ENCODE results near the gene SEMA3C.

SEMA3C gene

DNA sequence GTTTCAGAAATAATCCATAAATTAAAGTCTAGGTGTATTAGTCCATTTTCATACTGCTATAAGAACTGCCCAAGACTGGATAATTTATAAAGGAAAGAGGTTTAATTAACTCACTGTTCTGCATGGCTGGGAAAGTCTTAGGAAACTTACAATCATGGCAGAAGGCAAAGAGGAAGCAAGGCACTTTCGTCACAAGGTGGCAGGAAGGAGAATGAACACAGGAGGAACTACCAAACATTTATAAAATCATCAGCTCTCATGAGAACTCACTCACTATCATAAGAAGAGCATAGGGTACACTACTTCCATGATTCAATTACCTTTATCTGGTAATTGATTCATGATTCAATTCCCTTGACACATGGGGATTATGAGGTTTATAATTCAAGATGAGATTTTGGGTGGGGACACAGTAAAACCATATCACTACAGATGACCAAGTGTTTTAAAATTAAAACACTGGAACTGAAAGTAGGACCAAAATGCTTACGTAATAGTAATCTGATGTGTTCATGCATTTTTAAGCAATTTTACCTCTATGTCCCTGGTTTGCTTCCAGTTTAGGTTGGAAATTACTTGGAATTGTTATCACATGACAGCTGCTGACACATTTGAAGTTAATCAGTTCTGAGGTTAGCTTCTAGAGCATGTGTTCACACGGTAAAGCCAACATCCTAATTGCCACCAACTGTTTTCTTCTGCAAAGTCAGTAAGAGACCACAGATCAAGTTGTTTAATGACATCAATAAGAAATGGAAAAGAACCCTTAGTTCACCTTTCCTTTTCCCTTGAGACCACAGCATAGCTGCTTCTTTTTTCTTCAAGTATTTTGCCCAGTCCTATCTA lies 48.4 kb upstream of the SEMA3C start:
- H3K27ac ChIP-seq (ENCODE audit: low read length), result no peak overlapping the region
- H3K9ac ChIP-seq (ENCODE audit: low read depth, low read length), result no peak overlapping the region
- H3K4me3 ChIP-seq (ENCODE audit: low read depth in 1 of 2, low read length in 2 of 2), result no peak overlapping the region
- no peaks in the 10 kb centered on the region for H3K9me3 ChIP-seq (ENCODE audit: insufficient read depth, low read length, severe bottlenecking)
- TF ChIP-seq, protein P1, sequence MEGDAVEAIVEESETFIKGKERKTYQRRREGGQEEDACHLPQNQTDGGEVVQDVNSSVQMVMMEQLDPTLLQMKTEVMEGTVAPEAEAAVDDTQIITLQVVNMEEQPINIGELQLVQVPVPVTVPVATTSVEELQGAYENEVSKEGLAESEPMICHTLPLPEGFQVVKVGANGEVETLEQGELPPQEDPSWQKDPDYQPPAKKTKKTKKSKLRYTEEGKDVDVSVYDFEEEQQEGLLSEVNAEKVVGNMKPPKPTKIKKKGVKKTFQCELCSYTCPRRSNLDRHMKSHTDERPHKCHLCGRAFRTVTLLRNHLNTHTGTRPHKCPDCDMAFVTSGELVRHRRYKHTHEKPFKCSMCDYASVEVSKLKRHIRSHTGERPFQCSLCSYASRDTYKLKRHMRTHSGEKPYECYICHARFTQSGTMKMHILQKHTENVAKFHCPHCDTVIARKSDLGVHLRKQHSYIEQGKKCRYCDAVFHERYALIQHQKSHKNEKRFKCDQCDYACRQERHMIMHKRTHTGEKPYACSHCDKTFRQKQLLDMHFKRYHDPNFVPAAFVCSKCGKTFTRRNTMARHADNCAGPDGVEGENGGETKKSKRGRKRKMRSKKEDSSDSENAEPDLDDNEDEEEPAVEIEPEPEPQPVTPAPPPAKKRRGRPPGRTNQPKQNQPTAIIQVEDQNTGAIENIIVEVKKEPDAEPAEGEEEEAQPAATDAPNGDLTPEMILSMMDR (IDR thresholded peaks at IDR 0.05; ENCODE audit: borderline replicate concordance, extremely low read depth, low read length, poor library complexity, severe bottlenecking), result no peak
- TF ChIP-seq EZH2 (IDR thresholded peaks at IDR 0.05; ENCODE audit: borderline replicate concordance, low read depth, low read length, severe bottlenecking), result no peak
- H3K4me1 ChIP-seq (ENCODE audit: insufficient read depth, low read length), result no peaks in the 10 kb centered on the region
- no peaks in the 10 kb centered on the region for H3K36me3 ChIP-seq (ENCODE audit: insufficient read depth, low read length)
- no peak overlapping the region for H2AFZ ChIP-seq (ENCODE audit: low read depth, low read length)
- H4K20me1 ChIP-seq (ENCODE audit: insufficient read depth, low read length), result no peaks in the 10 kb centered on the region
- no peak overlapping the region for H3K4me2 ChIP-seq (ENCODE audit: insufficient read depth, low read length)
- ATAC-seq (ENCODE audit: insufficient read depth, low read depth) (no peak), DNase-seq (no peak)
- no peaks in the 10 kb centered on the region for H3K27me3 ChIP-seq (ENCODE audit: insufficient read depth, low read length, poor library complexity)
- H3K79me2 ChIP-seq (ENCODE audit: insufficient read depth, low read length), result no peaks in the 10 kb centered on the region

- no peaks in the 10 kb centered on the region for H3K27me3 ChIP-seq (ENCODE audit: insufficient read depth, low read length, poor library complexity)
- H3K4me3 ChIP-seq (ENCODE audit: low read depth in 1 of 2, low read length in 2 of 2), result no peak overlapping the region
- H3K27ac ChIP-seq (ENCODE audit: low read length), result no peak overlapping the region
- H3K9me3 ChIP-seq (ENCODE audit: insufficient read depth, low read length, severe bottlenecking), result no peaks in the 10 kb centered on the region
- H3K9ac ChIP-seq (ENCODE audit: low read depth, low read length), result no peak overlapping the region
- TF ChIP-seq, protein P1 (IDR thresholded peaks at IDR 0.05; ENCODE audit: borderline replicate concordance, extremely low read depth, low read length, poor library complexity, severe bottlenecking), result no peak
- no peak for TF ChIP-seq EZH2 (IDR thresholded peaks at IDR 0.05; ENCODE audit: borderline replicate concordance, low read depth, low read length, severe bottlenecking)
- no peaks in the 10 kb centered on the region for H3K79me2 ChIP-seq (ENCODE audit: insufficient read depth, low read length)
- H3K4me2 ChIP-seq (ENCODE audit: insufficient read depth, low read length), result no peak overlapping the region
- no peak overlapping the region for H2AFZ ChIP-seq (ENCODE audit: low read depth, low read length)
- ATAC-seq (ENCODE audit: insufficient read depth, low read depth) (no peak), DNase-seq (no peak)
- no peaks in the 10 kb centered on the region for H3K4me1 ChIP-seq (ENCODE audit: insufficient read depth, low read length)
- H3K36me3 ChIP-seq (ENCODE audit: insufficient read depth, low read length), result no peaks in the 10 kb centered on the region
- no peaks in the 10 kb centered on the region for H4K20me1 ChIP-seq (ENCODE audit: insufficient read depth, low read length)
Measured at GRCh38 chr7:80960244-80960795, 41.5 kb upstream of the SEMA3C start.

GRCh38 chr7:80957226-80957777 lies 38.5 kb upstream of the SEMA3C start:
- no peaks in the 10 kb centered on the region for H3K79me2 ChIP-seq (ENCODE audit: insufficient read depth, low read length)
- no peaks in the 10 kb centered on the region for H3K9me3 ChIP-seq (ENCODE audit: insufficient read depth, low read length, severe bottlenecking)
- no peak for DNase-seq
- no peaks in the 10 kb centered on the region for H3K36me3 ChIP-seq (ENCODE audit: insufficient read depth, low read length)
- no peaks in the 10 kb centered on the region for H4K20me1 ChIP-seq (ENCODE audit: insufficient read depth, low read length)
- H3K27me3 ChIP-seq (ENCODE audit: insufficient read depth, low read length, poor library complexity), result no peaks in the 10 kb centered on the region
- H3K4me3 ChIP-seq (ENCODE audit: low read depth in 1 of 2, low read length in 2 of 2), result no peak overlapping the region
- H3K9ac ChIP-seq (ENCODE audit: low read depth, low read length), result no peak overlapping the region
- no peak overlapping the region for H3K27ac ChIP-seq (ENCODE audit: low read length)
- H3K4me2 ChIP-seq (ENCODE audit: insufficient read depth, low read length), result no peak overlapping the region
- H3K4me1 ChIP-seq (ENCODE audit: insufficient read depth, low read length), result no peaks in the 10 kb centered on the region
- TF ChIP-seq, protein P1 (IDR thresholded peaks at IDR 0.05; ENCODE audit: borderline replicate concordance, extremely low read depth, low read length, poor library complexity, severe bottlenecking), result no peak
- TF ChIP-seq EZH2 (IDR thresholded peaks at IDR 0.05; ENCODE audit: borderline replicate concordance, low read depth, low read length, severe bottlenecking), result no peak
- H2AFZ ChIP-seq (ENCODE audit: low read depth, low read length), result no peak overlapping the region
- ATAC-seq (ENCODE audit: insufficient read depth, low read depth), result no peak
